Adipocyte (in vitro differentiated cells): ENCODE results near the gene GLRX2.
"Not testable (repeated sequence)": the region's sequence is repeated elsewhere in the genome, so short reads cannot be mapped to it uniquely, and the experiment has no call there.

Experiments
- DNase-seq: peaks from one replicate; pipeline ENCODE4 v3.0.0-alpha.2; 2015; ENCODE audit warnings: low read depth
- H3K27me3 ChIP-seq: replicated peaks from 2 replicates; pipeline ENCODE4 v1.7.0; 2013; ENCODE audit warnings: mild to moderate bottlenecking, low read length, moderate library complexity; ENCODE audit not compliant: control insufficient read depth, insufficient read depth
- H3K36me3 ChIP-seq: 2 replicates; pipeline ENCODE4 v1.7.0; 2013; ENCODE audit warnings: low read length, mild to moderate bottlenecking, moderate library complexity; ENCODE audit not compliant: control insufficient read depth, insufficient read depth, severe bottlenecking
- H3K4me1 ChIP-seq: 2 replicates; pipeline ENCODE4 v1.7.0; 2013; ENCODE audit warnings: mild to moderate bottlenecking, low read length, moderate library complexity; ENCODE audit not compliant: control insufficient read depth, insufficient read depth
- H3K4me3 ChIP-seq: 2 replicates; pipeline ENCODE4 v1.7.0; 2013; ENCODE audit warnings: mild to moderate bottlenecking, low read length, moderate library complexity
- H3K9ac ChIP-seq: 2 replicates; pipeline ENCODE4 v1.7.0; 2013; ENCODE audit warnings: mild to moderate bottlenecking, low read length, moderate library complexity
- H3K9me3 ChIP-seq: 2 replicates; pipeline ENCODE4 v1.7.0; 2013; ENCODE audit warnings: mild to moderate bottlenecking, low read length, moderate library complexity; ENCODE audit not compliant: control insufficient read depth

GLRX2 gene

DNA sequence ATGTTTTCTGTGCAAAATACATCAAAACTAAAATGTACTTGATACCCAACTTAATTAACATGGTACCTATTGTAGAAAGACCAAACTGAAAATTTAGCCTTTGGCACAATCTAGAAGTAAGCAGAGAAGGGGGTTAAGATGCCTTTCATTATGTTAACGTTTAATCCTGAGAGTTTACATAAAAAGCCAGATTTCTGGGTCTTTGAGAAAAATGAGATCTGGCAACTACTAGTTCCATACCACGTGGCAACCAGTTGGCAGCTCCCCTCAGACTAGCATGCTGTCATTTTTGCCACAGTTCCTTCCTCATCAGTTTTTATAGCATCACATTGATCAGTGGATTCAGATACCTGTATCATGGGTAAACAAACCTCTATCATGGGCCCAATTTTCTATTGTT lies 44.3 kb downstream of the GLRX2 start:
- H3K4me3 ChIP-seq = peak overlapping the region; percentile 91
- H3K9ac ChIP-seq = peak overlapping the region; percentile 99
- H3K36me3 ChIP-seq = no peaks in the 10 kb centered on the region
- H3K27me3 ChIP-seq = no peaks in the 10 kb centered on the region
- H3K4me1 ChIP-seq = peaks cover 26% of the 10 kb centered on the region
- no peaks in the 10 kb centered on the region for H3K9me3 ChIP-seq
- peak; percentile 58 for DNase-seq

DNA sequence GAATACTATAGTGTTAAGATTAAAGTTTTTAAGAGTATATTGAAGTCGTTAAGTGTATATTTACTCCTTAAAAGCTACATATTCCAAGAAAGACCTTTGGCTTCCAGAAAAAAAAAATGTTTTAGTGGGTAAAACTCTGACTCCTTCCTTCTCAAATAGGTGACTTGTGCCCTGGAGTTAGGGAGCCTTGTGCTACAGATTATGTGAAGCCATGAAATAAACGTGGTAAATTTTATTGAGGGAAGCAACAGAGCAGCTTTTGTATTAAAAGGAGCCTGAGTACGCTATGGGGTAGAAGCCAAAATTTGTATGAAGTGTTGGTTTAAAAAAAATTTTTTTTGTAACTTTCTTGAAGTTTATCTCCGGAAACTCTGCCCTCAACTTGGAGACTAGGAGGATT lies 44.8 kb downstream of the GLRX2 start:
- Histone ChIP-seq H3K4me3 (peak overlapping the region; percentile 91), H3K27me3 (no peaks in the 10 kb centered on the region), H3K9me3 (no peaks in the 10 kb centered on the region), H3K4me1 (peaks cover 26% of the 10 kb centered on the region), H3K36me3 (no peaks in the 10 kb centered on the region), H3K9ac (peak overlapping the region; percentile 99)
- peak; percentile 42 for DNase-seq

- Histone ChIP-seq H3K9me3 (no peaks in the 10 kb centered on the region), H3K4me3 (peak overlapping the region; percentile 91), H3K9ac (peak overlapping the region; percentile 99), H3K36me3 (no peaks in the 10 kb centered on the region), H3K27me3 (no peaks in the 10 kb centered on the region), H3K4me1 (peaks cover 26% of the 10 kb centered on the region)
- DNase-seq = no peak
These were observed 45.2 kb downstream of the GLRX2 start for GRCh38 chr1:193060115-193060403.

DNA sequence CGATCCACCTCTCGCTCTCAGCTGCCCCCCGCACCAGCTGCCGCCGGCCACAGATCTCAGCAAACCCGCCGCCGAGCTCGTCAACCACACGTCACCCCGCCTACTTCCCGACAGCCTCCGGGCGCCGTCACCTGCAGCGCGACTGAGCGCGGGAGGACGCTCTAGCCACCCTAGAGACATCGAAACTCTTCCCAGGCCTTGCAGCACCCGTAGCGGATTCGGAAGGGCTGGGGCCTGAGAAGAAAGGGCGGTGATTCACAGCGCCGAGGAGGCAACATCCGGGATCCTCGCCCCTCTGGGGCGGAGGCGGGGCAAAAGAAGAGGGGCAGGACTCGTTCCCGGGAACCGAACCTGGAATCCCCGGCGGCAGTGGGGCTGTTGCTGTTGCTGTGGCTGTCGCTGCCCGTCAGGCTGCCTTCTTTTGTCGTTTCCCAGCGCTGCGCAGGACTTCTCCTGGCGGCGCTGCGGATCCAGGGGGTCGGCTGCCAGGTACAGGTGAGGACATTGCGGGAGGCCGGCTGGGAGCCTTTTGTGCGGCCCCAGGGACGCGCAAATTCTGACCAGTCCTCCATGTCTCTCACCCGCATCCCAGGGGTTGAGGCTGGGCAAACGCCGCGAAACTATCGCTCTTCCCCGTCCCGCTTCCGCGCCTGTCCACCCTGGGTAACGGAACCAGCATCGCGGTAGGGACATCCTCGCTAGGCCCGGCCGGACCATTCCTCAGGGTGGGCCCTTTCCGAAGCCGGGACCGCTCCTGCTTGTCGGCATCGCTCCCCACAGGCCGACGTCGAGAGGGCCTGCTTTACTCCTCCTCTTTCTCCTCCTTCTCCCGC lies 45.7 kb downstream of the GLRX2 start, which contains the start of the genes RO60 and UCHL5:
Gene RO60 (plus strand): TSS at position 331 of the 833 bp plus-strand sequence. CDS start 9,443 bp downstream, outside the sequence.
Gene UCHL5 (minus strand): TSS at position 79 of the 833 bp plus-strand sequence. CDS start 100 bp downstream, outside the sequence.
- H3K9ac ChIP-seq = peak within 1 kb of the TSS; percentile 99
- DNase-seq = peak; percentile 98
- peak within 1 kb of the TSS; percentile 91 for H3K4me3 ChIP-seq
- H3K27me3 ChIP-seq = no peaks in the 10 kb centered on the region
- H3K36me3 ChIP-seq = no peaks in the 10 kb centered on the region
- H3K9me3 ChIP-seq = no peaks in the 10 kb centered on the region
- H3K4me1 ChIP-seq = peaks cover 26% of the 10 kb centered on the region

DNA sequence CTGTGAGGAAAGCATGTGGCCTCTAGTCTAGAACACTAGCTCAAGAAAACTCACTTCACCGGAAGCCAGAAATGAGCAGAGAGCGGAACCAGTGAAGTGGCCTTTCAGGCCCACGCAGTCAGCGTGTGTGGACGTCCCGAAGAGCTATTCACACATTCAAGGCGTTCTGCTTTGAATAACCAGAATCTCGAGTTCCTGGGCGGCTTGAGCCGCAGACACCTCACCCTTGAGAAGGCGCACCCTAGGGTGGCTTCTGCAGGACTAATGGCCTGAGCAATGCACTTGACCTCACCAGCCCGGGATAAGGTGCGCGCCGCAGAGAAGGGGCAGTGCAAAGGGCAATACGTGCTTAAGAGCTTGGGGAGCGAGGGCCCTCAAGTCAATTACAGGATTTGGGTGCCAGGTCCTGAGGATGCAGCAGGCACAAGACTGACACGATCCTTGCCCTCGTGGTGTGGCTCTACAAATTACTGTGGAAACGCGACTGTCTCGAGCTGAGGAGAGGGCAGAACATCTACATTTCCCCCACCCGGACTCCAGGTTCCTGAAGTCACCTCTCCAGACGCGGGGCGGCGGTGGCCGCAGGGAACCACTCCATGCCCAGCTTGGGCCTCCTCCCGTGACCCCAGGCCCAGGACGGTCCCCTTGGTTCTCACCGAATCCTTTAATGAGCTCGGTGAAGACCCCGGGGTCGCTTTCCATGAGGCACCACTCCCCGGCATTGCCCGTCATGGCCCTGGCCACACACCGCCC lies 46.5 kb downstream of the GLRX2 start:
- Histone ChIP-seq H3K4me3 (peak overlapping the region; percentile 91), H3K4me1 (peaks cover 26% of the 10 kb centered on the region), H3K27me3 (no peaks in the 10 kb centered on the region), H3K9ac (peak overlapping the region; percentile 99), H3K9me3 (no peaks in the 10 kb centered on the region), H3K36me3 (no peaks in the 10 kb centered on the region)
- peak; percentile 68 for DNase-seq

GRCh38 chr1:193054169-193054675 lies 51.0 kb downstream of the GLRX2 start:
- Histone ChIP-seq H3K9ac (no peak overlapping the region), H3K4me1 (peaks cover 14% of the 10 kb centered on the region), H3K4me3 (no peak overlapping the region), H3K27me3 (no peaks in the 10 kb centered on the region), H3K9me3 (no peaks in the 10 kb centered on the region), H3K36me3 (peaks cover 19% of the 10 kb centered on the region)
- no peak for DNase-seq

- not testable (repeated sequence) for H3K4me3 ChIP-seq, H3K9me3 ChIP-seq, H3K27me3 ChIP-seq, DNase-seq, H3K9ac ChIP-seq, H3K4me1 ChIP-seq
- peaks cover 57% of the 10 kb centered on the region for H3K36me3 ChIP-seq
These were observed 56.3 kb downstream of the GLRX2 start for GRCh38 chr1:193048913-193049312.
